Measurements from ENCODE around the gene TMEM128.

The TMEM128 gene, protein sequence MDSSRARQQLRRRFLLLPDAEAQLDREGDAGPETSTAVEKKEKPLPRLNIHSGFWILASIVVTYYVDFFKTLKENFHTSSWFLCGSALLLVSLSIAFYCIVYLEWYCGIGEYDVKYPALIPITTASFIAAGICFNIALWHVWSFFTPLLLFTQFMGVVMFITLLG

DNA sequence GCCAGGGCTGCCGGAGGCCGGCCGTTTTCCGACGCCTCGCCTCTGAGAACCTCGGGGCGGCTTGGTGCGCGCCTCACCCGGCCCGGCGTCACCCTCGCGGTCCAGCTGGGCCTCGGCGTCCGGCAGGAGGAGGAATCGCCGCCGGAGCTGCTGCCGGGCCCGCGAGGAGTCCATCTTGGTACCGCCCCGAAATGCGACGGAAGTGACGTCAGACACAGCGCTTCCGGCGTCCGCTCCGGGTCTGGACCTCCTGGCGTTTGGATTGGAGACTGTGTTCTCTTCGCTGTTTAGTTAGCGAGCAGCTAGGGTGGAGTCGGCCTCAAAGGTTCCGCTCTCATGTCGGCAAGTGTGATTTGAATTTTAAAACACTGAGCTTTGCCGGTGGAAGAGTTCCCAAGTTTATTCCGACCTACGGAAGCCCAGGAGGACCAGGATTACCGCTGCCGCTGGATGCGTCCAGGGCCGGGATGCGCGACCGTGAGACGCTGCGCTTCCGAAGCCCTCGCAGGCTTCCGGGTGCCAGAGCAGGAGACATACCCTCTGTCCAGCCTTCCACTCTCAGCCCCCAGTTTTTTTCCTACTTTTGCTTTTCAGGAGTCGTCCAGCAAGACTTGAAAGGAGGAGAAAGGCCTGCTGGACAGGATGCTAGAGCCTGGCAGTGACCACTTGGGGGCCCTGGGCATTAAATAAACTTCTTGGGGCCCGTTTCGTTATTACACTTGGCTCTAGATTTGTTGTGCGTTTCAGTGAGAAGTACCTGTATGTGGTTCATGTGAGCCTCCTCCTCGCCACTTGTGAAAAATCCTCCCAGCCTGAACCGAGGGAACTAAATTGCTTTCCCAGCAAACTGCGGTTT, at the start of gene TMEM128:
TSS of gene TMEM128 (minus strand) at position 195 of the 856 bp plus-strand sequence. CDS start at position 174, 21 bp downstream.
- DNase-seq (ENCODE audit: extremely low read depth in 1 of 2, low read depth in 1 of 2) = peak; percentile 81 to 86

DNA sequence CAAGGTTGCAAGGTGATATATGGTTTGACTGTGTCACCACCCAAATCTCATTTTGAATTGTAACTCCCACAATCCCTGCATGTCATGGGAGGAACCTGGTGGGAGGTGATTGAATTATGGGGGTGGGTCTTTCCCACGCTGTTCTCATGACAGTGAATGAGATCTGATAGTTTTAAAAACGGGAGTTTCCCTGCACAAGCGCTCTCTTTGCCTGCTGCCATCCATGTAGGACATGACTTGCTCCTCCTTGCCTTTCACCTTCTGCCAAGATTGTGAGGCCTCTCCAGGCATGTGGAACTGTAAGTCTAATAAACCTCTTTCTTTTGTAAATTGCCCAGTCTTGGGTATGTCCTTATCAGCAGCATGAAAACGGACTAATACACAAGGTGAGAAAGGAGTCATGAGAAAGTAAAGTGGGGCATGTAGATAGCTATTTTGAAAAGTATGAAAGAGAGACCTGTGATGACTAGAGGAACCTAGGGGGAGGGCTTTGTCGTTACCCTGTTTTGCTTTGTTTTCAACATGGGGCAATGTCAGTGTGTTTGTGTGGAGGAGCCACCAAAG, 48.3 kb upstream of the TMEM128 start:
- DNase-seq (ENCODE audit: extremely low read depth in 1 of 2, low read depth in 1 of 2) = no peak

DNA sequence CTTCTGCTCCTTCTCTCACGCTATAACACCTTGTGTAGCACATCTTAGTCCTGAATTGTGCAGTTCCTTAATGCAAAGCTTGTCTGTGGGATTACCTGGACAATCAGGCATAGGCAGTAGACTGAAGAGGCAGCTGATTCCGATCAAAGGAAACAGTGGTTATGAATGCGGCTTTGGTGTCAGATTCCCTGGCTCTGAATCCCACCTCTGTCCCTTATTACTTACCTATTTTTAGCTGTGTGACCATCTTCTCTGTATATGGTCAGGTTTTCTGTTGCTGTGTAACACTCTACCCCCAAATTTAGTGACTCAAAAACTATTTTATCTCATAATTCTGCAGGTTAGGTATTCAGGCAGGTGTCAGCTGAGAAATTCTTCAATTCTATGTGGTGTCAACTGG, 45.3 kb upstream of the TMEM128 start:
- DNase-seq (ENCODE audit: extremely low read depth in 1 of 2, low read depth in 1 of 2) = no peak

- peak; percentile 90 to 92 for DNase-seq (ENCODE audit: extremely low read depth in 1 of 2, low read depth in 1 of 2)
Measured at GRCh38 chr4:4289941-4290850, 42.2 kb upstream of the TMEM128 start, which contains the start of the genes LYAR and ZBTB49. Gene LYAR, minus strand, starts transcription at chr4:4290154. Its CDS starts 6,412 bp downstream, at chr4:4283742. Gene ZBTB49, plus strand, starts transcription at chr4:4290251. Its CDS starts 9,695 bp downstream, at chr4:4299946.

DNA sequence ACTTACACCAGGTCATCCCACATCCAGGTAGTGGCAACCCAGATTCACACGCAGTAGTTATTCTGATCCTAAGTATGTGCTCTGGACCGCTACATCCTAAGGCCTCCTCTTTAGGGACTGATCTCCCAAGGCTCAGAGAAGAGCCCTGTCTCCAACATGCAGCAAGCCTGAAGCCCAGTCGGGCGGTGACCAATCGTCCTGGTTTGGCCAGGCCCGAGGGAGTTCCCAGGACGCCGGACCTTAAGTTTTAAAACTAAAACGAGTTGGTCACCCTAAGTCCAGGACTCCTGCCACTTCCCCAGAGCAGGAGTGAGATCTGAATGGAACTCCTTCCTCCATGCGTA, 41.5 kb upstream of the TMEM128 start:
- DNase-seq (ENCODE audit: extremely low read depth in 1 of 2, low read depth in 1 of 2) = no peak

- no peak for DNase-seq (ENCODE audit: extremely low read depth in 1 of 2, low read depth in 1 of 2)
Measured at GRCh38 chr4:4289055-4289454, 41.0 kb upstream of the TMEM128 start.

- no peak for DNase-seq (ENCODE audit: extremely low read depth in 1 of 2, low read depth in 1 of 2)
Measured at GRCh38 chr4:4288098-4288497, 40.1 kb upstream of the TMEM128 start.

GRCh38 chr4:4284827-4285618, 37.0 kb upstream of the TMEM128 start:
- no peak for DNase-seq (ENCODE audit: extremely low read depth in 1 of 2, low read depth in 1 of 2)

GRCh38 chr4:4281787-4282186, 33.8 kb upstream of the TMEM128 start:
- DNase-seq (ENCODE audit: extremely low read depth in 1 of 2, low read depth in 1 of 2) = no peak

- DNase-seq (ENCODE audit: extremely low read depth in 1 of 2, low read depth in 1 of 2) = no peak
Measured at GRCh38 chr4:4277531-4277930, 29.5 kb upstream of the TMEM128 start.

- no peak for DNase-seq (ENCODE audit: extremely low read depth in 1 of 2, low read depth in 1 of 2)
Measured at GRCh38 chr4:4274226-4274625, 26.2 kb upstream of the TMEM128 start.

DNA sequence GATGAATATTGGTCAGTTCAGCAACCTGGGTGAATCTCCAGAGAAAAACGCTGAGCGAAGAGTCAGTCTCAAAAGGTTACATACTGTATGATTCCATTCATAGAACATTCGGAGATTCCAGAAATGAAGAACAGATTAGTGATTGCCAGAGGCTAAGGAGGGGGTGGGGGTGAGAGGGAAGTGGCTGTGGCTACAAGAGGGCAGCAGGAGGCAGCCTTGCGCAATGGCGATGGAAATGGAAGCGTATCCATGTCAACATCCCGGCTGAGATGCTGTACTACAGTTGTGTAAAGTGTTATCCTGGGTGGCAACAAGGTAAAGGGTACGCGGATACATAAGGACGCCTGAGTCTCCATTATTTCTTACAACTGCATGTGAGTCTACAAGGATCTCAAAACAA, 23.9 kb upstream of the TMEM128 start:
- DNase-seq (ENCODE audit: extremely low read depth in 1 of 2, low read depth in 1 of 2) = no peak

- DNase-seq (ENCODE audit: extremely low read depth in 1 of 2, low read depth in 1 of 2) = no peak
Measured at GRCh38 chr4:4270529-4270928, 22.5 kb upstream of the TMEM128 start.

GRCh38 chr4:4269856-4270255, 21.8 kb upstream of the TMEM128 start:
- no peak for DNase-seq (ENCODE audit: extremely low read depth in 1 of 2, low read depth in 1 of 2)

DNA sequence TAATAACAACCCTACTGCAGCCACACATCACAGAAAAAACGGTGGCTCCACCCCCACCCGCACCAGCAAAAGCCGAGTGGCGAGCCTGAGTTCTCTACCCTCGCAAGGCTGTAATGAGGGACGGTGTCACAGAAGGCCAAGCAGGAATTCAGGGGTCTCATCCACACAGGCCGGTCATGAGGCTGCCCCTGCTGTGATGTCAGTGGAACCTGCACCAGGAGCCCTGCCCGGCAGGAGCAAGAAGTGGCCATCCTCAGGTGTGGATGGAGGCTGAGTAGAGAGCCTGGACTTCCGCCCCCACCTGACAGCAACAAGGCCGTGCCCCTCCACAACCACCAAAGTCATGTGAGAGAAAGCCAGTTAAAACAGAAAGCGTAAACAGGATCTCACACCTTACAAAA, 21.3 kb upstream of the TMEM128 start:
- DNase-seq (ENCODE audit: extremely low read depth in 1 of 2, low read depth in 1 of 2) = no peak

DNA sequence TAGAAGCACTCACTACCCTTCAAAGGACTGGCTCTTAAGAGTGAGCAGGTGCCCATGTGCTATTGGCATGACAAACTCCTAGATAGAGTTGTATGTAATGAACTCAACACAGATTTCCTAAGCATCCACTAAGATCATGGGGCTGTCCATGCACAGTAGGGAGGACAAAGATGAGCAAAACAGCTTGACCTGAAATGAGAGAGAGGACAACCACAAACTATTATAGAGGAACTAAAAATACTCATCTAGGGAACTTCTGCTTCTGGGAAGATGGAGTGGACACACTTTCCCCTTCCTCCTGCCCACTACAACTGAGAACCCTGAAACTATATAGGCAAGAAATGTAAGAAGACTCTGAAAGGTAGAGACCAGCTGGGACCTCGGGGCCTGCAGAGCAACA, 20.8 kb upstream of the TMEM128 start:
- DNase-seq (ENCODE audit: extremely low read depth in 1 of 2, low read depth in 1 of 2) = no peak

DNA sequence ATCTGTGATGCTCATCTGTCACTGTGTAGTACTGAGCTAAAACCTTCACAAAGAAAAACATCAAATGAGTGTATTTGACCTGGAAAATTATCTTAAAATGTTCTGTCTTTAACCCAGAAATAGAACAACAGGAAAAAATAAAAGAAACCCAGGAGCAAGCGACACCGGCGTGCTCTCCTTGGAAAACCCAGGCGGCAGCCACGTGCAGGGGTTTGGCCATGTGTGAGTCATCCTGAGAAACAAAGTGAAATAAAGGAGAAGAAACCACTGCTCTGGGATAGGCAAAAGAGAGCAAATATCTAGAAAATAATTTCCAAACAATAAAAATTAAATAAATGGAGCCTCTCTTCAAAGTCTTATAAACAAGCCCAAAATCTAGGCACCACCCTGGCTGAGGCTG, 20.0 kb upstream of the TMEM128 start:
- no peak for DNase-seq (ENCODE audit: extremely low read depth in 1 of 2, low read depth in 1 of 2)

GRCh38 chr4:4260185-4260751, 12.2 kb upstream of the TMEM128 start:
- no peak for DNase-seq (ENCODE audit: extremely low read depth in 1 of 2, low read depth in 1 of 2)

DNA sequence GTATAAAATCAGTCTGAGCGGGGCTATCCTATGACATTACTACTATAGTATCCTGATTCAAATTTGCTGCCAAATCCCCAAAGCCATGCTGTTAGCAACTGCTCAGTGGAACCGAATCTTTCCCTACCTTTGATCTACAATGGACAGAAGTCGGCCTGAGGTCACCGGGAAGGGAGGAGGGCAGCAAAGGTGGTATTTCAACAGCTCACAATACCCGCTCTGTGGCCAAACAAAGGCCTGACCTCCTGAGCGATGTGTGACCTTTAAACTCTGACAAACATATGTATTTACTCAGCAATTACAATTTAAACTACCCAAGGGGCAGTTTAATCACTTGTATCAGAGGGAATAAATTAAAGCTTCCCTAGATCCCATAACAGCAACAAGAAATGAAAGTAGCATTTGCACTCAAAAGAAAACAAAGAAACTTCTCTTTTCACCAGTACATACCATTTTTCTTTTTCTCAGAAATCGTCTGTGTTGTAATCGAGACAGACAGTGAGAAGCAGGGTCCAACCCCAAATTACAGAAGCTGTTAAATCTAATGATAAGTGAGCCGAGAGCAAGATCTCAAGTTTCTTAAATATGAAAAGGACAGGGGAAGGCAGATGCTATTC, 11.6 kb upstream of the TMEM128 start:
- DNase-seq (ENCODE audit: extremely low read depth in 1 of 2, low read depth in 1 of 2) = no peak

All from stimulated activated CD8-positive, alpha-beta memory T cell treated with anti-CD3 and anti-CD28 coated beads, Interleukin-7, amount 100 ng/mL, for 48 hours (primary cell).